T-helper 17 cell (primary cell): ENCODE results near the gene COL13A1. TPM values are rescaled to one million over a fixed set of nuclear protein-coding genes. Genes with fewer than 3 reads are reported as not detected.

Source experiments
- ATAC-seq: fragments of 150-1000 bp; cut with Tn5 transposase; 2 replicates; pipeline ENCODE4 v1.10.0; 2021; ENCODE audit warnings: mild to moderate bottlenecking, moderate library complexity
- DNase-seq, 3 donors: peaks; one replicate each; pipeline versions ENCODE4 v3.0.0 to v3.0.0-alpha.2; 2020 to 2021
- H3K9me3 ChIP-seq: one replicate; pipeline ENCODE4 v1.7.0; 2013; ENCODE audit warnings: low read length, mild to moderate bottlenecking; ENCODE audit not compliant: control insufficient read depth, poor library complexity, severe bottlenecking
- H3K27ac Mint-ChIP-seq: one replicate; pipeline ENCODE4 v1.8.0; 2022; ENCODE audit warnings: mild to moderate bottlenecking, moderate library complexity, mixed read lengths
- H3K27me3 Mint-ChIP-seq: one replicate; pipeline ENCODE4 v1.8.0; 2022; ENCODE audit warnings: mixed read lengths
- H3K36me3 Mint-ChIP-seq: one replicate; pipeline ENCODE4 v1.8.0; 2022; ENCODE audit warnings: low read depth, mixed read lengths
- H3K4me1 Mint-ChIP-seq: one replicate; pipeline ENCODE4 v1.8.0; 2022; ENCODE audit warnings: mild to moderate bottlenecking, mixed read lengths
- H3K4me3 Mint-ChIP-seq: one replicate; pipeline ENCODE4 v1.8.0; 2022; ENCODE audit warnings: mild to moderate bottlenecking, moderate library complexity, mixed read lengths
- total RNA-seq, 4 donors: library from RNA in 2 of 4; stranded (reverse) in 2 of 4; gene quantifications; one replicate each; pipeline ENCODE4 v1.2.3 and lab custom pipeline; 2022 to 2026

COL13A1 gene
- total RNA-seq, 2 donors from 2014 or later = not detected

- H3K9me3 ChIP-seq = no peaks in the 10 kb centered on the region
- H3K27ac Mint-ChIP-seq = no peak overlapping the region
- H3K4me1 Mint-ChIP-seq = no peaks in the 10 kb centered on the region
- H3K4me3 Mint-ChIP-seq = no peak overlapping the region
- ATAC-seq (no peak), DNase-seq (no peak)
- H3K36me3 Mint-ChIP-seq = peaks cover 3% of the 10 kb centered on the region
- H3K27me3 Mint-ChIP-seq = peaks cover 67% of the 10 kb centered on the region
Measured at GRCh38 chr10:70007116-70007820, 205.6 kb downstream of the COL13A1 start.

Other genes with a start within 250 kb of the COL13A1 start
- gene NEUROG3, start 228.5 kb upstream of the COL13A1 start, total RNA-seq = not detected
- gene FAM241B, start 171.7 kb upstream of the COL13A1 start, total RNA-seq = 1 to 10 TPM; 8.1 TPM